Lower leg skin (tissue), 3 donors: ENCODE measurements around the gene AQP1.

Experiments used
- POLR2A ChIP-seq, 2 donors: fragments of 450-650 bp; IDR thresholded peaks; one replicate each; pipeline ENCODE4 v1.6.1; 2016 to 2017; ENCODE audit warnings: antibody characterized with exemption in 2 of 2, mild to moderate bottlenecking in 1 of 2, moderate library complexity in 1 of 2
- TF ChIP-seq, protein P1 (sequence below), 3 donors: fragments of 450-650 bp; IDR thresholded peaks; one replicate each; pipeline ENCODE4 v1.5.1; 2016; ENCODE audit warnings: antibody characterized with exemption in 3 of 3, mild to moderate bottlenecking in 3 of 3, moderate library complexity in 2 of 3

DNA sequence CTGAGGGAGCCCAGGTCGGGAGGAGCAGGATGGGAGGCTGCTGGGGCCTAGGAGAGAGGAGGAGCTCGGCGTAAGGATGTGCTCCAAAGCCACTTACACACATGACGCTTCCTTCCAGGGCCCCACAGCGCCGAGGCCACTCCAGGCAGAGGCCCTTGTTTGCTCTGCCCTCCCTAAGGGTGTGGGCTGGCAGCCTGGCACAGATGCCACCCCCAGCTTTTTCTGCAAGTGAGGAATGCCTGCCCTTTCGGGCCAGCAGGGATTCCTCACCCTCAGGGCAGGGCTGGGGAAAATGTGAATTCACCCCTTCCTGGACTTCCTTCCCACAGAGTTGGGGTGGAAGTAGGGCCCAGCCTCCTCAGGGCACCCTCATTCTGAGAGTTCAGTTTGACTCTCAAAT lies 5.6 kb upstream of the AQP1 start:
- TF ChIP-seq, protein P1, sequence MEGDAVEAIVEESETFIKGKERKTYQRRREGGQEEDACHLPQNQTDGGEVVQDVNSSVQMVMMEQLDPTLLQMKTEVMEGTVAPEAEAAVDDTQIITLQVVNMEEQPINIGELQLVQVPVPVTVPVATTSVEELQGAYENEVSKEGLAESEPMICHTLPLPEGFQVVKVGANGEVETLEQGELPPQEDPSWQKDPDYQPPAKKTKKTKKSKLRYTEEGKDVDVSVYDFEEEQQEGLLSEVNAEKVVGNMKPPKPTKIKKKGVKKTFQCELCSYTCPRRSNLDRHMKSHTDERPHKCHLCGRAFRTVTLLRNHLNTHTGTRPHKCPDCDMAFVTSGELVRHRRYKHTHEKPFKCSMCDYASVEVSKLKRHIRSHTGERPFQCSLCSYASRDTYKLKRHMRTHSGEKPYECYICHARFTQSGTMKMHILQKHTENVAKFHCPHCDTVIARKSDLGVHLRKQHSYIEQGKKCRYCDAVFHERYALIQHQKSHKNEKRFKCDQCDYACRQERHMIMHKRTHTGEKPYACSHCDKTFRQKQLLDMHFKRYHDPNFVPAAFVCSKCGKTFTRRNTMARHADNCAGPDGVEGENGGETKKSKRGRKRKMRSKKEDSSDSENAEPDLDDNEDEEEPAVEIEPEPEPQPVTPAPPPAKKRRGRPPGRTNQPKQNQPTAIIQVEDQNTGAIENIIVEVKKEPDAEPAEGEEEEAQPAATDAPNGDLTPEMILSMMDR (IDR thresholded peaks at IDR 0.05): no peak
- no peak for TF ChIP-seq POLR2A (IDR thresholded peaks at IDR 0.05)
